Mesenchymal stem cell (in vitro differentiated cells and primary cell): ENCODE measurements around the gene CLASRP.

Source experiments
- DNase-seq: peaks from one replicate; pipeline ENCODE4 v3.0.0-alpha.2; 2013
- H2AFZ ChIP-seq: one replicate; pipeline ENCODE4 v1.6.1; 2013; ENCODE audit warnings: low read depth, mild to moderate bottlenecking, control low read depth, inconsistent platforms, low read length, moderate library complexity
- H2AK5ac ChIP-seq: 2 replicates; pipeline ENCODE4 v1.6.1; 2013; ENCODE audit warnings: low read length, moderate library complexity, mild to moderate bottlenecking, inconsistent platforms; ENCODE audit not compliant: severe bottlenecking
- H2BK120ac ChIP-seq: one replicate; pipeline ENCODE4 v1.6.1; 2013; ENCODE audit warnings: low read depth, mild to moderate bottlenecking, inconsistent platforms, low read length, moderate library complexity
- H2BK12ac ChIP-seq, 2 experiments: one replicate each; pipeline ENCODE4 v1.6.1; 2013; ENCODE audit warnings: inconsistent platforms in 2 of 2, low read length in 2 of 2, mild to moderate bottlenecking in 2 of 2, moderate library complexity in 2 of 2, control low read depth in 1 of 2
- H2BK15ac ChIP-seq: one replicate; pipeline ENCODE4 v1.6.1; 2013; ENCODE audit warnings: mild to moderate bottlenecking, low read depth, inconsistent platforms; ENCODE audit not compliant: poor library complexity, severe bottlenecking
- H2BK5ac ChIP-seq: 2 replicates; pipeline ENCODE4 v1.6.1; 2013; ENCODE audit warnings: low read depth, mild to moderate bottlenecking, low read length, control low read depth, inconsistent platforms; ENCODE audit not compliant: poor library complexity, severe bottlenecking
- H3K14ac ChIP-seq, 2 experiments: one replicate each; pipeline ENCODE4 v1.6.1; 2013; ENCODE audit warnings: inconsistent platforms in 2 of 2, low read length in 2 of 2, control low read depth in 1 of 2, mild to moderate bottlenecking in 1 of 2, moderate library complexity in 1 of 2
- H3K18ac ChIP-seq, 2 experiments: one replicate each; pipeline ENCODE4 v1.6.1; 2013; ENCODE audit warnings: inconsistent platforms in 2 of 2, low read length in 2 of 2, control low read depth in 1 of 2, low read depth in 1 of 2, mild to moderate bottlenecking in 1 of 2
- H3K23ac ChIP-seq, 2 experiments: one replicate each; pipeline ENCODE4 v1.6.1; 2013; ENCODE audit warnings: inconsistent platforms in 2 of 2, low read length in 2 of 2, mild to moderate bottlenecking in 2 of 2, moderate library complexity in 2 of 2, control low read depth in 1 of 2
- H3K27ac ChIP-seq: 2 replicates; pipeline ENCODE4 v1.5.1; 2013; ENCODE audit warnings: mild to moderate bottlenecking, moderate library complexity, low read length, control low read depth, inconsistent platforms; ENCODE audit not compliant: poor library complexity, severe bottlenecking
- H3K27me3 ChIP-seq, 2 experiments: 2 replicates each; pipeline versions ENCODE4 v1.6.1 to v1.7.0; 2013; ENCODE audit warnings: low read length in 2 of 2, mild to moderate bottlenecking in 2 of 2, moderate library complexity in 2 of 2, control low read depth in 1 of 2, inconsistent platforms in 1 of 2; ENCODE audit not compliant: control insufficient read depth in 1 of 2, insufficient read depth in 1 of 2
- H3K36me3 ChIP-seq, 2 experiments: 2 replicates each; pipeline versions ENCODE4 v1.6.1 to v1.7.0; 2013; ENCODE audit warnings: low read length in 2 of 2, control low read depth in 1 of 2, inconsistent platforms in 1 of 2, low read depth in 1 of 2, mild to moderate bottlenecking in 1 of 2; ENCODE audit not compliant: insufficient read depth in 2 of 2, control insufficient read depth in 1 of 2
- H3K4ac ChIP-seq, 2 experiments: one replicate each; pipeline ENCODE4 v1.6.1; 2013; ENCODE audit warnings: inconsistent platforms in 2 of 2, low read length in 2 of 2, mild to moderate bottlenecking in 2 of 2, moderate library complexity in 2 of 2, control low read depth in 1 of 2, low read depth in 1 of 2
- H3K4me1 ChIP-seq: 2 replicates; pipeline ENCODE4 v1.6.1; 2013; ENCODE audit warnings: low read depth, low read length, control low read depth; ENCODE audit not compliant: control insufficient read depth, insufficient read depth
- H3K4me2 ChIP-seq: 2 replicates; pipeline ENCODE4 v1.6.1; 2013; ENCODE audit warnings: low read length, mild to moderate bottlenecking, inconsistent platforms; ENCODE audit not compliant: poor library complexity, severe bottlenecking
- H3K4me3 ChIP-seq, 2 experiments: 2 replicates each; pipeline versions ENCODE4 v1.5.1 to v1.7.0; 2013; ENCODE audit warnings: low read length in 2 of 2, mild to moderate bottlenecking in 2 of 2, control low read depth in 1 of 2, low read depth in 1 of 2; ENCODE audit not compliant: insufficient read depth in 1 of 2
- H3K79me1 ChIP-seq: replicated peaks from 2 replicates; pipeline ENCODE4 v1.6.1; 2013; ENCODE audit warnings: mild to moderate bottlenecking, control low read depth, low read length, inconsistent platforms; ENCODE audit not compliant: poor library complexity, severe bottlenecking
- H3K9ac ChIP-seq: 2 replicates; pipeline ENCODE4 v1.7.0; 2013; ENCODE audit warnings: mild to moderate bottlenecking, low read length, moderate library complexity
- H3K9me3 ChIP-seq: 2 replicates; pipeline ENCODE4 v1.7.0; 2013; ENCODE audit warnings: mild to moderate bottlenecking, low read length; ENCODE audit not compliant: control insufficient read depth
- H4K8ac ChIP-seq: one replicate; pipeline ENCODE4 v1.6.1; 2013; ENCODE audit warnings: inconsistent platforms, mild to moderate bottlenecking, low read length, moderate library complexity
- H4K91ac ChIP-seq: one replicate; pipeline ENCODE4 v1.6.1; 2013; ENCODE audit warnings: mild to moderate bottlenecking, low read length, inconsistent platforms
- WGBS: methylation state at CpG from one replicate; pipeline ENCODE4 v1.1.7; 2013; ENCODE audit warnings: mixed read lengths; 5-methylcytosine and 5-hydroxymethylcytosine counted together

Gene CLASRP

DNA sequence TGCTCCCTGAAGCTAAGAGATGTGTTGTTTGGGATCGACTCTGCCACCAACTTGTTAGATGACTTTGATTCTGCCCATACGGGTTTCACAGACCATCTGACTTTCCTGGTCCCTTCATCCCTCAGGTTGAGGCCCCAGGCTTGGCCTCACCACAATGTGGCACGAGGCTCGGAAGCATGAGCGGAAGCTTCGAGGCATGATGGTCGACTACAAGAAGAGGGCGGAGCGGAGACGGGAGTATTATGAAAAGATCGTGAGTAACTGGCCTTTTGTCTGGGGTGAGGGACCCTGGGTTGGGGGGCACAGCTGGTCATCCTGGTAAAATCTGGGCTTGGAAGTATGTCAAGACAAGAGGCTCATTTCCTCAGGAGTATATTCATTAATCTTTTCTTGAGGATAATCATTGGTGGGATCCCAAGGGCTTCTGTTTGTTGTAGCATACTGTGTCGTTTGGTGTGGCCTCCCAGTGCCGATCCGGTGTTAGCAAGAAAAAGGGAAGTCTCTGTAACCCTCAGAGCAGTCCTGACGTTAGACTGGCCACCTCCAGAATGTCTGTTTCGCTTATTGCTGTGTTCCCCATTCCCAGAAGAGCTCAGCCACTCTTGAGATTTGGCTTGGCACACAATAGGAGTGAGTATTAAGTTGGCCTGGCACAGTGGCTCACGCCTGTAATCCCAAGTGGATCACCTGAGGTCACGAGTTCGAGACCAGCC, 1.4 kb downstream of the CLASRP start:
- no peak overlapping the region for H2BK12ac ChIP-seq
- peaks cover 22% of the 10 kb centered on the region for H3K4me1 ChIP-seq
- no peak overlapping the region for H4K91ac ChIP-seq
- H3K9ac ChIP-seq, result peak overlapping the region; percentile 99
- no peaks in the 10 kb centered on the region for H3K27me3 ChIP-seq
- no peak overlapping the region for H3K23ac ChIP-seq
- H3K27ac ChIP-seq, result no peak overlapping the region
- H3K4me3 ChIP-seq, result peak overlapping the region; percentile 18 to 89
- no peak overlapping the region for H2BK15ac ChIP-seq
- DNase-seq, result no peak
- H3K4me2 ChIP-seq, result peak overlapping the region; percentile 71
- H2BK120ac ChIP-seq, result no peak overlapping the region
- no peak overlapping the region for H2AK5ac ChIP-seq
- no peak overlapping the region for H2BK5ac ChIP-seq
- no peak overlapping the region for H3K18ac ChIP-seq
- peaks cover 54 to 65% of the 10 kb centered on the region in 2 experiments for H3K36me3 ChIP-seq
- no peak overlapping the region for H2AFZ ChIP-seq
- no peak overlapping the region for H4K8ac ChIP-seq
- no peak overlapping the region for H3K4ac ChIP-seq
- no peaks in the 10 kb centered on the region for H3K9me3 ChIP-seq
- H3K79me1 ChIP-seq, result peaks cover 13% of the 10 kb centered on the region
- no peak overlapping the region for H3K14ac ChIP-seq
- 89% methylated on average over 19 of the region's 19 CpGs for WGBS

DNA sequence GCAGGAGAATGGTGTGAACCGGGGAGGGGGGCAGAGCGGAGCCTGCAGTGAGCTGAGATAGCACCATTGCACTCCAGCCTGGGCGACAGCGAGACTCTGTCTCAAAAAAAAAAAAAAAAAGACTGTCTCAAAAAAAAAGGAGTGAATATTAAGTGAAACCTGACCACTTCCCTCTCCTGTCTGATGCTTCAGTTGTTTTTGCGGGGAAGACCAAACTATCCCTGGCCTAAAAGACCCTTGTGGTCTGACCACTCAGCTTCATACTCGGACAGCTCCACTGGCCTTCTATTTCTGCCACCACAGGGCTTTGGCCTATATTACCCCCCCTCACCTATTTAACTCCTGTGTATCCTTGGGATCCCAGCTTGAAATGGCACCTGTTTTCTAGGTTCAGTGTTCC, 2.3 kb downstream of the CLASRP start:
- H2AK5ac ChIP-seq, result no peak overlapping the region

DNA sequence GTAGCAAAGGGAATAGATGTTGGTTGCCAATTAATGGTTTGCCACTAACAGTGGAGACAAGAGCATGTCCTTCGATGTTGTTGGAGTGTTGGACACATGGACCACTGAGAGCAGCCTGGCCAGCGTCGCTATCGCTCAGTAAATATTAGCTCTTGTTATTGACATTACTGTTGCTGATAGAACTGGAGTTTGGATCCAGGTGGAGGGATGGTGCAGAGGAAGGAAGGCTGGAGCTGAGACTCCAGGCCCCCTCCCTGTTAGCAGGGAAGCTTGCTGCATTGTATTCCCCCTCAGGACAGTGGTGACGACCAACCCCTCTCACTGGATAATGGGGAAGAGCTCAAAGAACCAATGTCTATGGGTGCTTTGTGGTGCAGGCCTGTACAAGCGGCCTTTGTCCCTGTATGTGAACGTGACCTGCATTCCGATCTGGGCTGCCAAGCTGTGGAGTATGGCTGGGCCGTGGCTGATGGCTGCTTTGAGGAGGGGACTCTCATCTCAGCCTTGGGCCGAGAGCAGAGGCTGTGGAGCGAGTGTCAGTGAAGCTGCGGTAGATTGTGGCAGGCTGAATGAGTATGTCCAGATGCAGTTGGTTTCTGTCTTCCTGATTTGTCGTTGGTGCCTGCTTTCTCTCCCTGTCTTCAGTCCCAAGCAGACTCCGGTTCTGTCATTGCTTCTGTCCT, 7.0 kb downstream of the CLASRP start:
- Histone ChIP-seq H3K4ac (no peak overlapping the region), H2BK120ac (no peak overlapping the region), H3K9me3 (no peaks in the 10 kb centered on the region), H3K79me1 (peaks cover 14% of the 10 kb centered on the region), H3K14ac (no peak overlapping the region), H2AK5ac (no peak overlapping the region), H4K91ac (no peak overlapping the region), H3K18ac (no peak overlapping the region), H2BK5ac (no peak overlapping the region), H3K9ac (no peak overlapping the region), H3K4me1 (peaks cover 15% of the 10 kb centered on the region), H3K27ac (no peak overlapping the region), H3K4me3 (no peak overlapping the region), H3K36me3 (peaks cover 43 to 57% of the 10 kb centered on the region in 2 experiments), H2AFZ (no peak overlapping the region), H2BK12ac (no peak overlapping the region), H4K8ac (no peak overlapping the region), H2BK15ac (no peak overlapping the region), H3K4me2 (no peak overlapping the region), H3K27me3 (no peaks in the 10 kb centered on the region), H3K23ac (no peak overlapping the region)
- no peak for DNase-seq
- 95% methylated on average over 13 of the region's 14 CpGs for WGBS

More for the DNA sequence above, 2.3 kb downstream of the CLASRP start:
- peaks cover 14% of the 10 kb centered on the region for H3K79me1 ChIP-seq
- H3K4ac ChIP-seq, result no peak overlapping the region
- H3K18ac ChIP-seq, result no peak overlapping the region
- no peak overlapping the region for H3K4me3 ChIP-seq
- H3K36me3 ChIP-seq, result peaks cover 56 to 66% of the 10 kb centered on the region in 2 experiments
- peak overlapping the region; percentile 45 for H3K9ac ChIP-seq
- no peak overlapping the region for H3K4me2 ChIP-seq
- 97% methylated on average over 4 of the region's 6 CpGs for WGBS
- H3K14ac ChIP-seq, result no peak overlapping the region
- no peak overlapping the region for H3K23ac ChIP-seq
- DNase-seq, result no peak
- no peak overlapping the region for H2BK5ac ChIP-seq
- peaks cover 22% of the 10 kb centered on the region for H3K4me1 ChIP-seq
- H3K27ac ChIP-seq, result no peak overlapping the region
- no peak overlapping the region for H2AFZ ChIP-seq
- H2BK12ac ChIP-seq, result no peak overlapping the region
- no peaks in the 10 kb centered on the region for H3K27me3 ChIP-seq
- H3K9me3 ChIP-seq, result no peaks in the 10 kb centered on the region
- no peak overlapping the region for H4K8ac ChIP-seq
- H2BK120ac ChIP-seq, result no peak overlapping the region
- no peak overlapping the region for H2BK15ac ChIP-seq
- no peak overlapping the region for H4K91ac ChIP-seq

DNA sequence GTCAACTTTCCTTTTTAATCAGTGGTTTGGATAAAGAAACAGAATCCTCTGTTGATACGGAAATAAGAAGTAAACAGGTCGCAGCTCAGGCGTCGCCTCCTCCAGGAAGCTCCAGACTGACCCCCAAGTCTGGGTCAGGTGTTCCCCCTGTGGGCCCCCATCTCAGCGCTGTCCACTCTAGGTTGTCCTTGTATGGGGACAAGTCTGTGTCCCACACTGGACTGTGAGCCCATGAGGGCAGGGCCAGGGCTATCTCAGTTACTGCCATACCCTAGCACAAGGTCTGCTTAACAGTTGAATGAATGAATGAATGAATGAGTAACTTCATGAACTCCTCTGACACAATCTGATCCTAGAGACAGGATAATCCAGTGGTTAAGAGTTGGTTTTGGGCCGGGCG, 7.5 kb downstream of the CLASRP start:
- Histone ChIP-seq H2BK12ac (no peak overlapping the region), H3K23ac (no peak overlapping the region), H3K27ac (no peak overlapping the region), H3K79me1 (peaks cover 12% of the 10 kb centered on the region), H3K4me3 (no peak overlapping the region), H2AK5ac (no peak overlapping the region), H2BK15ac (no peak overlapping the region), H3K14ac (no peak overlapping the region), H2AFZ (no peak overlapping the region), H3K4me1 (peaks cover 12% of the 10 kb centered on the region), H3K27me3 (no peaks in the 10 kb centered on the region), H4K8ac (no peak overlapping the region), H4K91ac (no peak overlapping the region), H2BK5ac (no peak overlapping the region), H3K4me2 (no peak overlapping the region), H3K9ac (no peak overlapping the region), H3K9me3 (no peaks in the 10 kb centered on the region), H3K36me3 (peaks cover 40 to 52% of the 10 kb centered on the region in 2 experiments), H2BK120ac (no peak overlapping the region), H3K4ac (no peak overlapping the region), H3K18ac (no peak overlapping the region)
- no peak for DNase-seq
- 97% methylated on average over 7 of the region's 7 CpGs for WGBS
